ENCODE results near the gene PLEKHM1.

Gene PLEKHM1

DNA sequence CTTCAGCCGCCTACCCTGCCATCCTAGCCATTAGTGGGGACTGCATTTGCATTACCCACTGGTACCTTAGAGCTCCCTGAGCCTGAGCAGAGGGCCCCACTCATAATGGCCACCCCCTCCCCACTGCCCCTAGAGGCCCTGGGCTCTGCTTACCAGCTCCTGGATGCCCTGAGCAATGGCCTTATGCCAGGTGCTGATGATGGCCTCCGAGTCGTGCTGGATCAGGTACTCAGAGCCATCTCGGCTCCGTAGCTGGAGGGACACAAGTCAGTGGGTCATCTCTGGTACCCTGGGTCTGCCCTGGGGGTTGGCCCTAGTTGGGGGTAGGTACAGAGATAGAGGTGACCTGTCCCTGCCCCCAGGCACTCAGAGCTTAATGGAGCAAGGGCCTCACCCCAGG, 92.7 kb downstream of the PLEKHM1 start (continued):
- TF ChIP-seq, protein P1, sequence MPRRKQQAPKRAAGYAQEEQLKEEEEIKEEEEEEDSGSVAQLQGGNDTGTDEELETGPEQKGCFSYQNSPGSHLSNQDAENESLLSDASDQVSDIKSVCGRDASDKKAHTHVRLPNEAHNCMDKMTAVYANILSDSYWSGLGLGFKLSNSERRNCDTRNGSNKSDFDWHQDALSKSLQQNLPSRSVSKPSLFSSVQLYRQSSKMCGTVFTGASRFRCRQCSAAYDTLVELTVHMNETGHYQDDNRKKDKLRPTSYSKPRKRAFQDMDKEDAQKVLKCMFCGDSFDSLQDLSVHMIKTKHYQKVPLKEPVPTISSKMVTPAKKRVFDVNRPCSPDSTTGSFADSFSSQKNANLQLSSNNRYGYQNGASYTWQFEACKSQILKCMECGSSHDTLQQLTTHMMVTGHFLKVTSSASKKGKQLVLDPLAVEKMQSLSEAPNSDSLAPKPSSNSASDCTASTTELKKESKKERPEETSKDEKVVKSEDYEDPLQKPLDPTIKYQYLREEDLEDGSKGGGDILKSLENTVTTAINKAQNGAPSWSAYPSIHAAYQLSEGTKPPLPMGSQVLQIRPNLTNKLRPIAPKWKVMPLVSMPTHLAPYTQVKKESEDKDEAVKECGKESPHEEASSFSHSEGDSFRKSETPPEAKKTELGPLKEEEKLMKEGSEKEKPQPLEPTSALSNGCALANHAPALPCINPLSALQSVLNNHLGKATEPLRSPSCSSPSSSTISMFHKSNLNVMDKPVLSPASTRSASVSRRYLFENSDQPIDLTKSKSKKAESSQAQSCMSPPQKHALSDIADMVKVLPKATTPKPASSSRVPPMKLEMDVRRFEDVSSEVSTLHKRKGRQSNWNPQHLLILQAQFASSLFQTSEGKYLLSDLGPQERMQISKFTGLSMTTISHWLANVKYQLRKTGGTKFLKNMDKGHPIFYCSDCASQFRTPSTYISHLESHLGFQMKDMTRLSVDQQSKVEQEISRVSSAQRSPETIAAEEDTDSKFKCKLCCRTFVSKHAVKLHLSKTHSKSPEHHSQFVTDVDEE (CRISPR knock-in tag; IDR thresholded peaks at IDR 0.05), result no peak
- no peak for TF ChIP-seq ARNTL (CRISPR knock-in tag; IDR thresholded peaks at IDR 0.05; ENCODE audit: borderline replicate concordance, low read depth)
- no peak for TF ChIP-seq ZC3H10 (CRISPR knock-in tag; IDR thresholded peaks at IDR 0.05)
- no peak for TF ChIP-seq TCF4 (CRISPR knock-in tag; IDR thresholded peaks at IDR 0.05; ENCODE audit: borderline replicate concordance)
- TF ChIP-seq, protein P2, sequence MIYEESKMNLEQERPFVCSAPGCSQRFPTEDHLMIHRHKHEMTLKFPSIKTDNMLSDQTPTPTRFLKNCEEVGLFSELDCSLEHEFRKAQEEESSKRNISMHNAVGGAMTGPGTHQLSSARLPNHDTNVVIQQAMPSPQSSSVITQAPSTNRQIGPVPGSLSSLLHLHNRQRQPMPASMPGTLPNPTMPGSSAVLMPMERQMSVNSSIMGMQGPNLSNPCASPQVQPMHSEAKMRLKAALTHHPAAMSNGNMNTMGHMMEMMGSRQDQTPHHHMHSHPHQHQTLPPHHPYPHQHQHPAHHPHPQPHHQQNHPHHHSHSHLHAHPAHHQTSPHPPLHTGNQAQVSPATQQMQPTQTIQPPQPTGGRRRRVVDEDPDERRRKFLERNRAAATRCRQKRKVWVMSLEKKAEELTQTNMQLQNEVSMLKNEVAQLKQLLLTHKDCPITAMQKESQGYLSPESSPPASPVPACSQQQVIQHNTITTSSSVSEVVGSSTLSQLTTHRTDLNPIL (CRISPR knock-in tag; IDR thresholded peaks at IDR 0.05; ENCODE audit: low read depth), result no peak
- TF ChIP-seq GLIS3 (CRISPR knock-in tag; IDR thresholded peaks at IDR 0.05), result no peak
- no peak for TF ChIP-seq BACH2 (CRISPR knock-in tag; IDR thresholded peaks at IDR 0.05; ENCODE audit: borderline replicate concordance)
- no peak for TF ChIP-seq ZNF70 (CRISPR knock-in tag; IDR thresholded peaks at IDR 0.05)
- no peak for TF ChIP-seq ZFP3 (CRISPR knock-in tag; IDR thresholded peaks at IDR 0.05)

DNA sequence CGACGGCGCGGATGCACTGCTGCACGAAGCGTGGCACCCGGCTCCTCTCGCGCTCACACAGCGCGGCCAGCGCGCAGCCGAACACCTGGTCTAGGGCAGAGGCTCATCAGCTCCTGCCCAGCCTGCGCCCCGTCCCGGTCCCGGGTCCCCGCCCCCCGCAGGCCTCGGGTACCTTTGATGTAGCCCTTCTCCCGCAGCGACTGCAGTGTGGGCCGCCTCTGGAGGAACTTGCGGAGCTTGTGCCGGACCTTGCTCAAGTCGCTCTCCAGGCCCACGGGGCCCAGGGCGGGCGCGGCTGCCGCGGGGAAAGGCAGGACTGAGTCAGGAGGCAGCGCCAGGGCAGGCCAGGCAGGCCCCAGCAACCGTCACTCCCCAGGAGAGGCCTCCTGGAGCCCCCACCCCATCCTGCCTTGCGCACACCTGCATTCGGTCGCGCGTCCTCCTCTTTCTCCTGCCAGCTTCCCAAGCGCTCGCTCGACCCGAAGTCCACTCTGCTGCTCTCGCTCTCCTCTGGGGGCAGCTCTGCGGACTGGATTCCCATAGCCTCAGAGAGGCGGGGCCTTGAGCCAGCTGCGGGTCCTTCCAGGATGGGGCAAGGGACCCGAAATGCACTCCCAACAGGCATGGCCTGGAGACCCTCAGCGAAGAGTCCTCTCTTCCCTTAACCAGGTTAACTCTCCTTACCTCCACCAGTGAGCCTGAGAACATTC, 93.9 kb downstream of the PLEKHM1 start:
- no peak for TF ChIP-seq CSDC2 (CRISPR knock-in tag; IDR thresholded peaks at IDR 0.05)
- no peak for TF ChIP-seq ZC3H10 (CRISPR knock-in tag; IDR thresholded peaks at IDR 0.05)
- TF ChIP-seq OSR1 (CRISPR knock-in tag; IDR thresholded peaks at IDR 0.05), result no peak
- TF ChIP-seq ZNF8 (CRISPR knock-in tag; IDR thresholded peaks at IDR 0.05), result no peak
- no peak for TF ChIP-seq ZNF70 (CRISPR knock-in tag; IDR thresholded peaks at IDR 0.05)
- no peak for TF ChIP-seq RARB (CRISPR knock-in tag; IDR thresholded peaks at IDR 0.05)
- no peak for TF ChIP-seq ZFP3 (CRISPR knock-in tag; IDR thresholded peaks at IDR 0.05)
- no peak for TF ChIP-seq TCF4 (CRISPR knock-in tag; IDR thresholded peaks at IDR 0.05; ENCODE audit: borderline replicate concordance)
- TF ChIP-seq ISL1 (CRISPR knock-in tag; IDR thresholded peaks at IDR 0.05), result no peak
- TF ChIP-seq TOX (CRISPR knock-in tag; IDR thresholded peaks at IDR 0.05; ENCODE audit: borderline replicate concordance), result no peak
- TF ChIP-seq PATZ1 (CRISPR knock-in tag; IDR thresholded peaks at IDR 0.05; ENCODE audit: borderline replicate concordance), result no peak
- TF ChIP-seq GLIS3 (CRISPR knock-in tag; IDR thresholded peaks at IDR 0.05), result no peak
- TF ChIP-seq, protein P1 (CRISPR knock-in tag; IDR thresholded peaks at IDR 0.05), result no peak
- no peak for ATAC-seq

DNA sequence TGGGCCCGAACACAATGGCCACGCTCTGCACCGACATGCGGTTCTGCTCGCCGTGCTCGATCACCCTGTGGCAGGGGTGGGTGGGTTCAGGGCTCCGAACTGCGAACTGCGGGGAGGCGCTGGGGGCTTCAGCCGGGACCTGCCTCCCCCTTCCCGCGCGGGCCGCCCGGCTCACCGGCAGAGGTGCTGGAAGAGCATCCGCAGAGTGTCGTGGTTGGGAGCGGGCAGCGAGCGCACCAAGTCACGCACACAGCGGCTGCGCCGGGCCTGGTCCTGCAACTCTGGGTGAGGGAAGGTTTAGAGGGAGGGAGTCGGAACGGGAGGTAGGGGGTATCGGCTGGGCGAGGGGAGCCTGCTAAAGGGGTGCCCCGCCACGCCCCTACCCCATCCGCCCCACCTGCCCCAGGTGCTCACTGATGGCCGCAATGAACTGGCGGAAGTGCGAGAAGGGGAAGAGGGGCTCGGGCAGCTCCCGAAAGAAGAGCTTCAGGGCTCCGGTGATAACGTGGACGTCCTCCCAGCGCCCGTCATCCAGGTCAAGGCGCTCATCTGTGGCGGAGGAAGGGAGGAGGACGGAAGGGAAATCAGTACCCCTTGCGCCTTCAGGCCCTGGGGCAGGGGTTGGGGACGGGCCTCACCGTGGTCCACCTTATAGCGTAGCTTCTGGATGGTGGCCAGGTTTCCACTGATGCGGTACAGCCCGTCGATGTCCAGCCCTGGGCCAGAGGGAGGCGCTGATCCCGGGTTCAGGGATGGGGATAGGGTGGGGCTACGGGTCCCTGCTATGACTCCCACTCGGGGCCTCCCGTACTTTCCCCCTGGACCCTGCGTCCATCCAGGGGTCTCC, 94.7 kb downstream of the PLEKHM1 start:
- ATAC-seq, result no peak
- TF ChIP-seq, protein P3, sequence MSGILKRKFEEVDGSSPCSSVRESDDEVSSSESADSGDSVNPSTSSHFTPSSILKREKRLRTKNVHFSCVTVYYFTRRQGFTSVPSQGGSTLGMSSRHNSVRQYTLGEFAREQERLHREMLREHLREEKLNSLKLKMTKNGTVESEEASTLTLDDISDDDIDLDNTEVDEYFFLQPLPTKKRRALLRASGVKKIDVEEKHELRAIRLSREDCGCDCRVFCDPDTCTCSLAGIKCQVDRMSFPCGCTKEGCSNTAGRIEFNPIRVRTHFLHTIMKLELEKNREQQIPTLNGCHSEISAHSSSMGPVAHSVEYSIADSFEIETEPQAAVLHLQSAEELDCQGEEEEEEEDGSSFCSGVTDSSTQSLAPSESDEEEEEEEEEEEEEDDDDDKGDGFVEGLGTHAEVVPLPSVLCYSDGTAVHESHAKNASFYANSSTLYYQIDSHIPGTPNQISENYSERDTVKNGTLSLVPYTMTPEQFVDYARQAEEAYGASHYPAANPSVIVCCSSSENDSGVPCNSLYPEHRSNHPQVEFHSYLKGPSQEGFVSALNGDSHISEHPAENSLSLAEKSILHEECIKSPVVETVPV (CRISPR knock-in tag; IDR thresholded peaks at IDR 0.05), result no peak
- TF ChIP-seq ARNTL (CRISPR knock-in tag; IDR thresholded peaks at IDR 0.05; ENCODE audit: borderline replicate concordance, low read depth), result no peak
- no peak for TF ChIP-seq RARB (CRISPR knock-in tag; IDR thresholded peaks at IDR 0.05)
- TF ChIP-seq, protein P2 (CRISPR knock-in tag; IDR thresholded peaks at IDR 0.05; ENCODE audit: low read depth), result no peak
- TF ChIP-seq ZFP30 (CRISPR knock-in tag; IDR thresholded peaks at IDR 0.05), result no peak
- TF ChIP-seq GLIS3 (CRISPR knock-in tag; IDR thresholded peaks at IDR 0.05), result no peak
- TF ChIP-seq, protein P1 (CRISPR knock-in tag; IDR thresholded peaks at IDR 0.05), result no peak
- no peak for TF ChIP-seq TCF4 (CRISPR knock-in tag; IDR thresholded peaks at IDR 0.05; ENCODE audit: borderline replicate concordance)
